Activated effector memory CD4-positive, alpha-beta T cell treated with anti-CD3 and anti-CD28 coated beads, Interleukin-2, amount 50 U/mL, for 16 hours (primary cell): Measurements from ENCODE around the gene PDE3B.
"Not testable (repeated sequence)": the region's sequence is repeated elsewhere in the genome, so short reads cannot be mapped to it uniquely, and the experiment has no call there.

Experiments
- DNase-seq: peaks from one replicate; pipeline ENCODE4 v3.0.0-alpha.2; 2020

PDE3B gene

GRCh38 chr11:14819596-14819995 is 176.0 kb downstream of the PDE3B start:
- DNase-seq: no peak

GRCh38 chr11:14821031-14821430 is 177.4 kb downstream of the PDE3B start:
- DNase-seq: no peak

GRCh38 chr11:14826600-14826999 is 183.0 kb downstream of the PDE3B start:
- no peak for DNase-seq

- DNase-seq: no peak
These were observed 192.2 kb downstream of the PDE3B start for GRCh38 chr11:14835496-14836492.

- DNase-seq: no peak
These were observed 198.4 kb downstream of the PDE3B start for GRCh38 chr11:14842002-14842401.

- DNase-seq: no peak
These were observed 209.1 kb downstream of the PDE3B start for GRCh38 chr11:14852571-14853177.

- no peak for DNase-seq
These were observed 210.5 kb downstream of the PDE3B start for GRCh38 chr11:14854057-14854456.

- no peak for DNase-seq
These were observed 212.3 kb downstream of the PDE3B start for GRCh38 chr11:14855890-14856289.

GRCh38 chr11:14857621-14858020 is 214.0 kb downstream of the PDE3B start:
- DNase-seq: no peak

- DNase-seq: no peak
These were observed 214.8 kb downstream of the PDE3B start for GRCh38 chr11:14858404-14858803.

- DNase-seq: no peak
These were observed 216.9 kb downstream of the PDE3B start for GRCh38 chr11:14860511-14860910.

- DNase-seq: no peak
These were observed 218.1 kb downstream of the PDE3B start for GRCh38 chr11:14861680-14862079.

GRCh38 chr11:14863775-14864174 is 220.2 kb downstream of the PDE3B start:
- DNase-seq: not testable (repeated sequence)

GRCh38 chr11:14872032-14872431 is 228.4 kb downstream of the PDE3B start:
- no peak for DNase-seq

GRCh38 chr11:14873632-14874031 is 230.0 kb downstream of the PDE3B start:
- no peak for DNase-seq

- no peak for DNase-seq
These were observed 231.6 kb downstream of the PDE3B start for GRCh38 chr11:14875163-14875562.

GRCh38 chr11:14881576-14882193 is 238.1 kb downstream of the PDE3B start:
- DNase-seq: no peak

GRCh38 chr11:14882196-14882595 is 238.6 kb downstream of the PDE3B start:
- DNase-seq: no peak

- not testable (repeated sequence) for DNase-seq
These were observed 240.1 kb downstream of the PDE3B start for GRCh38 chr11:14883683-14884082.

GRCh38 chr11:14884667-14885273 is 241.2 kb downstream of the PDE3B start:
- DNase-seq: no peak

GRCh38 chr11:14886513-14886912 is 242.9 kb downstream of the PDE3B start:
- no peak for DNase-seq

- peak; percentile 94 for DNase-seq
These were observed 247.8 kb downstream of the PDE3B start for GRCh38 chr11:14891143-14892035.
